Measurements from ENCODE around the gene CHIC2. TPM values are rescaled to one million over a fixed set of nuclear protein-coding genes. Genes with fewer than 3 reads are reported as not detected.

Gene CHIC2
- total and polyA plus RNA-seq, 3 donors from 2014 or later = 83.4 to 129 (median 113) TPM

- Histone ChIP-seq H3K9me3 (no peaks in the 10 kb centered on the region), H3K4me3 (no peak overlapping the region), H3K4me1 (peaks cover 35% of the 10 kb centered on the region), H3K27me3 (no peaks in the 10 kb centered on the region), H3K36me3 (ENCODE audit: low read depth, missing control alignments) (no peaks in the 10 kb centered on the region), H3K27ac (peak overlapping the region; percentile 87 to 100)
- intact Hi-C loops (cut with DNase I; ENCODE audit: low total_unique reads) = no loop called here
- TF ChIP-seq CTCF (IDR thresholded peaks at IDR 0.05) (no peak), POLR2A (IDR thresholded peaks at IDR 0.05) (no peak)
- peak; percentile 79 for DNase-seq
- WGBS, 2 donors = 24 to 39% methylated on average over 2 of the region's 2 CpGs
These were observed 2.3 kb upstream of the CHIC2 start for GRCh38 chr4:54066718-54067129.

- Histone ChIP-seq H3K4me3 (no peak overlapping the region), H3K27me3 (no peaks in the 10 kb centered on the region), H3K9me3 (no peaks in the 10 kb centered on the region), H3K36me3 (ENCODE audit: low read depth, missing control alignments) (no peaks in the 10 kb centered on the region), H3K27ac (peak overlapping the region; percentile 87 to 100), H3K4me1 (peaks cover 42% of the 10 kb centered on the region)
- intact Hi-C loops (cut with DNase I; ENCODE audit: low total_unique reads) = no loop called here
- WGBS, 2 donors = 80 to 85% methylated on average over 2 of the region's 2 CpGs
- TF ChIP-seq POLR2A (IDR thresholded peaks at IDR 0.05) (no peak), CTCF (IDR thresholded peaks at IDR 0.05) (no peak)
- no peak for DNase-seq
These were observed 1.6 kb upstream of the CHIC2 start for GRCh38 chr4:54066088-54066415.

GRCh38 chr4:54065282-54066087, 1.1 kb upstream of the CHIC2 start:
- H3K4me1 ChIP-seq = peaks cover 47% of the 10 kb centered on the region
- DNase-seq = peak; percentile 49

GRCh38 chr4:54063737-54064316, 578 bp downstream of the CHIC2 start:
- H3K9me3 ChIP-seq = no peaks in the 10 kb centered on the region
- DNase-seq = peak; percentile 49
- H3K36me3 ChIP-seq (ENCODE audit: low read depth, missing control alignments) = no peaks in the 10 kb centered on the region
- H3K4me1 ChIP-seq = peaks cover 45% of the 10 kb centered on the region
- WGBS, 2 donors = 0 to 1% methylated on average over 12 to 21 of the region's 38 CpGs
- H3K27me3 ChIP-seq = no peaks in the 10 kb centered on the region
- no peak for TF ChIP-seq POLR2A (IDR thresholded peaks at IDR 0.05)
- TF ChIP-seq CTCF (IDR thresholded peaks at IDR 0.05) = no peak
- intact Hi-C loops (cut with DNase I; ENCODE audit: low total_unique reads) = no loop called here
- H3K4me3 ChIP-seq = peak overlapping the region; percentile 80 to 98
- peak overlapping the region; percentile 96 to 100 for H3K27ac ChIP-seq

More at GRCh38 chr4:54065282-54066087, 1.1 kb upstream of the CHIC2 start:
- Histone ChIP-seq H3K4me3 (peak overlapping the region; percentile 80 to 98), H3K27me3 (no peaks in the 10 kb centered on the region), H3K36me3 (ENCODE audit: low read depth, missing control alignments) (no peaks in the 10 kb centered on the region), H3K9me3 (no peaks in the 10 kb centered on the region), H3K27ac (peak overlapping the region; percentile 87 to 100)
- intact Hi-C loops (cut with DNase I; ENCODE audit: low total_unique reads) = no loop called here
- TF ChIP-seq CTCF (IDR thresholded peaks at IDR 0.05) (no peak), POLR2A (IDR thresholded peaks at IDR 0.05) (no peak)
- 17 to 24% methylated on average over 6 of the region's 6 CpGs for WGBS, 2 donors
